HepG2 (cell line): Measurements from ENCODE around the gene PRMT2. TPM values are rescaled to one million over a fixed set of nuclear protein-coding genes. Genes with fewer than 3 reads are reported as not detected.

Experiments
- ARID2 ChIP-seq: sonication (generic); formaldehyde crosslinking; IDR thresholded peaks from 2 replicates; pipeline ENCODE4 v1.8.1; 2022; ENCODE audit warnings: mild to moderate bottlenecking, missing genetic modification reagents, borderline replicate concordance
- ATAD3A ChIP-seq: sonication (generic); formaldehyde crosslinking; IDR thresholded peaks from 2 replicates; pipeline ENCODE4 v1.4.0; 2020; ENCODE audit warnings: missing genetic modification reagents
- BCL6 ChIP-seq: IDR thresholded peaks from 2 replicates; pipeline ENCODE4 v1.6.1; 2016; ENCODE audit warnings: missing genetic modification reagents, missing compliant biosample characterization
- KDM5B ChIP-seq: sonication (generic); formaldehyde crosslinking; IDR thresholded peaks from 2 replicates; pipeline ENCODE4 v1.4.0; 2020; ENCODE audit warnings: missing genetic modification reagents, mild to moderate bottlenecking, borderline replicate concordance
- MAFK ChIP-seq, 2 experiments: IDR thresholded peaks in 1 of 2; conservative IDR thresholded peaks in 1 of 2; 2 replicates each; pipeline ENCODE4 v1.6.1; 2011; ENCODE audit warnings: improper control_type of control experiment in 2 of 2, low read length in 2 of 2
- MZF1 ChIP-seq: sonication (generic); formaldehyde crosslinking; IDR thresholded peaks from 2 replicates; pipeline ENCODE4 v1.8.1; 2023; ENCODE audit warnings: mild to moderate bottlenecking, missing genetic modification reagents, borderline replicate concordance
- PITX1 ChIP-seq: sonication (generic); formaldehyde crosslinking; IDR thresholded peaks from 2 replicates; pipeline ENCODE4 v1.5.1; 2020; ENCODE audit warnings: mild to moderate bottlenecking, missing genetic modification reagents
- ZFP90 ChIP-seq: sonication (generic); formaldehyde crosslinking; IDR thresholded peaks from 2 replicates; pipeline ENCODE4 v1.8.0; 2022; ENCODE audit warnings: missing genetic modification reagents, mild to moderate bottlenecking, inconsistent platforms, borderline replicate concordance
- ZNF101 ChIP-seq: sonication (generic); formaldehyde crosslinking; IDR thresholded peaks from 2 replicates; pipeline ENCODE4 v1.4.0; 2020; ENCODE audit warnings: mild to moderate bottlenecking, low read depth, missing genetic modification reagents, borderline replicate concordance
- ZNF18 ChIP-seq: sonication (generic); formaldehyde crosslinking; IDR thresholded peaks from 2 replicates; pipeline ENCODE4 v1.8.0; 2022; ENCODE audit warnings: mild to moderate bottlenecking, missing genetic modification reagents; ENCODE audit not compliant: insufficient replicate concordance
- ZNF235 ChIP-seq: sonication (generic); formaldehyde crosslinking; IDR thresholded peaks from 2 replicates; pipeline ENCODE4 v1.8.1; 2023; ENCODE audit warnings: mild to moderate bottlenecking, missing genetic modification reagents, borderline replicate concordance
- ZNF260 ChIP-seq: sonication (generic); formaldehyde crosslinking; IDR thresholded peaks from 2 replicates; pipeline ENCODE4 v1.4.0; 2020; ENCODE audit warnings: missing genetic modification reagents, low read depth, mild to moderate bottlenecking, borderline replicate concordance
- ZNF441 ChIP-seq: sonication (generic); formaldehyde crosslinking; IDR thresholded peaks from 2 replicates; pipeline ENCODE4 v1.7.0; 2021; ENCODE audit warnings: missing genetic modification reagents, borderline replicate concordance
- polyA plus RNA-seq, 8 experiments: library from polyadenylated mRNA; depleted of rRNA in 3 of 8; stranded (reverse) in 7 of 8; unstranded in 1 of 8; fragments of >200 nt; fragmentation: Illumina TruSeq in 4 of 8; extraction: Trizol in 4 of 8; gene quantifications; 2 replicates each; pipeline versions ENCODE4 v1.2.1 to v1.2.3, GENCODE V29; 2011 to 2016; ENCODE audit warnings: low read depth in 4 of 8, missing spikeins in 1 of 8, mixed read lengths in 1 of 8; ENCODE audit not compliant: insufficient read depth in 1 of 8
- total RNA-seq, 5 experiments: library from RNA; depleted of rRNA; stranded (reverse); fragments of >200 nt; fragmentation: Illumina TruSeq; extraction: Trizol; gene quantifications; 2 replicates each; pipeline ENCODE4 v1.2.3, GENCODE V29; 2016; ENCODE audit warnings: low read depth in 1 of 5

Gene PRMT2
- total and polyA plus RNA-seq, 2 of the 13 experiments (the other 11 are each of a cell fraction or from before 2014, with no cell fraction given), result 54.4 to 78.8 TPM

- peak; percentile 44; the same call in 1 of the 2 replicates for TF ChIP-seq ZNF441
- TF ChIP-seq ZNF235, result no peak
- no peak for TF ChIP-seq ARID2 (CRISPR knock-in tag)
- no peak for TF ChIP-seq KDM5B (CRISPR knock-in tag)
- TF ChIP-seq ZNF101 (CRISPR knock-in tag), result no peak
- no peak for TF ChIP-seq ZFP90 (CRISPR knock-in tag)
- no peak for TF ChIP-seq BCL6 (CRISPR knock-in tag)
- TF ChIP-seq ZNF18 (CRISPR knock-in tag), result no peak
- TF ChIP-seq ATAD3A (CRISPR knock-in tag), result no peak
- no peak for TF ChIP-seq MZF1 (CRISPR knock-in tag)
- no peak for TF ChIP-seq ZNF260 (CRISPR knock-in tag)
- no peak for TF ChIP-seq MAFK (conservative IDR thresholded peaks at IDR 0.05 in 1 of 2, IDR thresholded peaks at IDR 0.05 in 1 of 2; ENCODE audit: low read length in 2 of 2)
- TF ChIP-seq PITX1 (CRISPR knock-in tag), result no peak
These were observed 25.3 kb upstream of the PRMT2 start (continued) for GRCh38 chr21:46610018-46610701.
